ENCODE results near the gene SMCO1.

- TF ChIP-seq CTCF (IDR thresholded peaks at IDR 0.05): no peak
- no peak for TF ChIP-seq POLR2A (IDR thresholded peaks at IDR 0.05)
Observed at GRCh38 chr3:196492080-196492479, 23.1 kb downstream of the SMCO1 start.
